H1 (cell line): ENCODE data around the gene KIAA1671. TPM values are rescaled to one million over a fixed set of nuclear protein-coding genes. Genes with fewer than 3 reads are reported as not detected.

Source experiments
- CTCF ChIA-PET: fragments of 300-600 bp; sonication (Branson Sonifier 250); formaldehyde crosslinking; loops from one replicate; lab custom pipeline; 2021; ENCODE audit not compliant: partially characterized antibody; lab: Charles Lee
- POLR2A ChIA-PET: fragments of 300-600 bp; sonication (Branson Sonifier 250); formaldehyde crosslinking; loops from one replicate; lab custom pipeline; 2021; ENCODE audit warnings: inconsistent platforms; ENCODE audit not compliant: partially characterized antibody; lab: Charles Lee
- DNase-seq, 2 experiments: peaks; one replicate each; pipeline versions ENCODE4 v3.0.0 to v3.0.0-alpha.2; 2010 to 2022; ENCODE audit warnings: low spot score in 2 of 2, low read depth in 1 of 2, mixed read lengths in 1 of 2
- FAIRE-seq: peaks from 2 replicates; lab custom pipeline; 2011; peaks lifted over from hg19 to GRCh38; lab: Jason Lieb, UNC
- H2AFZ ChIP-seq: 2 replicates; pipeline ENCODE4 v1.8.1; 2012; ENCODE audit warnings: low read length, inconsistent platforms
- H2AK5ac ChIP-seq: 2 replicates; pipeline ENCODE4 v1.6.1; 2013; ENCODE audit warnings: low read depth, low read length
- H2BK120ac ChIP-seq: replicated peaks from 2 replicates; pipeline ENCODE3; 2013; ENCODE audit warnings: low read depth, low read length, inconsistent platforms
- H2BK12ac ChIP-seq: 2 replicates; pipeline ENCODE4 v1.6.1; 2013; ENCODE audit warnings: low read depth, low read length
- H2BK15ac ChIP-seq: 2 replicates; pipeline ENCODE4 v1.6.1; 2013; ENCODE audit warnings: low read length
- H2BK20ac ChIP-seq: 2 replicates; pipeline ENCODE4 v1.6.1; 2013; ENCODE audit warnings: low read length
- H2BK5ac ChIP-seq: 2 replicates; pipeline ENCODE4 v1.6.1; 2013; ENCODE audit warnings: low read depth, low read length
- H3K14ac ChIP-seq: 2 replicates; pipeline ENCODE4 v1.6.1; 2013; ENCODE audit warnings: inconsistent platforms; ENCODE audit not compliant: insufficient read length
- H3K18ac ChIP-seq: 2 replicates; pipeline ENCODE4 v1.6.1; 2013; ENCODE audit warnings: low read length; ENCODE audit errors: extremely low read depth
- H3K23ac ChIP-seq: 2 replicates; pipeline ENCODE4 v1.6.1; 2013; ENCODE audit warnings: inconsistent platforms; ENCODE audit not compliant: insufficient read length
- H3K23me2 ChIP-seq: 2 replicates; pipeline ENCODE4 v1.6.1; 2013; ENCODE audit warnings: low read depth, low read length
- H3K27ac ChIP-seq: 2 replicates; pipeline ENCODE4 v1.6.1; 2011; ENCODE audit warnings: low read depth, low read length, inconsistent platforms
- H3K27me3 ChIP-seq, 4 experiments: replicated peaks in 1 of 4; 1 replicate in 1 of 4; 2 replicates in 3 of 4; pipeline versions ENCODE4 v1.6.1 to v1.8.1; 2011 to 2013; ENCODE audit warnings: low read length in 3 of 4, mild to moderate bottlenecking in 3 of 4, inconsistent platforms in 2 of 4, mixed read lengths in 2 of 4, moderate library complexity in 1 of 4; ENCODE audit not compliant: control insufficient read depth in 3 of 4, insufficient read depth in 3 of 4; ENCODE audit errors: extremely low read depth in 1 of 4
- H3K36me3 ChIP-seq, 4 experiments: 2 replicates each; pipeline versions ENCODE4 v1.6.1 to v1.8.1; 2011 to 2013; ENCODE audit warnings: mild to moderate bottlenecking in 4 of 4, low read length in 3 of 4, moderate library complexity in 2 of 4, control low read depth in 1 of 4, inconsistent platforms in 1 of 4; ENCODE audit not compliant: insufficient read depth in 4 of 4, control insufficient read depth in 2 of 4
- H3K4ac ChIP-seq: replicated peaks from 2 replicates; pipeline ENCODE3; 2013; ENCODE audit warnings: low read length, low read depth, mixed read lengths, inconsistent platforms; ENCODE audit not compliant: insufficient read length
- H3K4me1 ChIP-seq, 4 experiments: replicated peaks in 1 of 4; 1 replicate in 1 of 4; 2 replicates in 3 of 4; pipeline versions ENCODE4 v1.6.1 to v1.8.1; 2011 to 2013; ENCODE audit warnings: low read length in 3 of 4, inconsistent platforms in 2 of 4, mixed read lengths in 1 of 4; ENCODE audit not compliant: insufficient read depth in 4 of 4, control insufficient read depth in 3 of 4
- H3K4me2 ChIP-seq, 2 experiments: 2 replicates each; pipeline versions ENCODE4 v1.6.1 to v1.8.1; 2011 to 2013; ENCODE audit warnings: low read depth in 2 of 2, low read length in 2 of 2, control low read depth in 1 of 2, inconsistent platforms in 1 of 2, mild to moderate bottlenecking in 1 of 2; ENCODE audit not compliant: insufficient read depth in 1 of 2
- H3K4me3 ChIP-seq, 4 experiments: fragments of 200-600, 300-600 bp in 1 of 4; sonication (generic), shearing (Covaris generic), sonication (Bioruptor Twin) in 1 of 4; 2 replicates each; pipeline versions ENCODE4 v1.5.1 to v1.8.1; 2011 to 2016; ENCODE audit warnings: low read length in 4 of 4, low read depth in 3 of 4, control low read depth in 2 of 4, inconsistent platforms in 2 of 4, mild to moderate bottlenecking in 2 of 4, mixed read lengths in 1 of 4, moderate library complexity in 1 of 4; ENCODE audit not compliant: insufficient read depth in 2 of 4; ENCODE audit errors: extremely low read depth in 1 of 4
- H3K56ac ChIP-seq: replicated peaks from 2 replicates; pipeline ENCODE3; 2013; ENCODE audit warnings: low read depth, mild to moderate bottlenecking, mixed read lengths, low read length, inconsistent platforms; ENCODE audit not compliant: insufficient read length
- H3K79me1 ChIP-seq: 2 replicates; pipeline ENCODE4 v1.6.1; 2013; ENCODE audit warnings: low read depth, low read length, control low read depth
- H3K79me2 ChIP-seq, 2 experiments: 2 replicates each; pipeline versions ENCODE4 v1.6.1 to v1.8.1; 2012 to 2013; ENCODE audit warnings: low read length in 2 of 2, mild to moderate bottlenecking in 2 of 2, inconsistent platforms in 1 of 2; ENCODE audit not compliant: insufficient read depth in 2 of 2, control insufficient read depth in 1 of 2
- H3K9ac ChIP-seq, 4 experiments: replicated peaks in 1 of 4; 1 replicate in 1 of 4; 2 replicates in 3 of 4; pipeline versions ENCODE4 v1.6.1 to v1.8.1; 2011 to 2013; ENCODE audit warnings: low read depth in 3 of 4, low read length in 3 of 4, control low read depth in 2 of 4, mild to moderate bottlenecking in 2 of 4, moderate library complexity in 2 of 4, inconsistent platforms in 1 of 4; ENCODE audit errors: extremely low read depth in 1 of 4
- H3K9me3 ChIP-seq, 2 experiments: 2 replicates each; pipeline versions ENCODE4 v1.6.1 to v1.8.1; 2012 to 2013; ENCODE audit warnings: mild to moderate bottlenecking in 2 of 2, moderate library complexity in 2 of 2, control low read depth in 1 of 2, inconsistent platforms in 1 of 2, low read depth in 1 of 2, low read length in 1 of 2, mixed read lengths in 1 of 2; ENCODE audit not compliant: insufficient read depth in 2 of 2
- H4K20me1 ChIP-seq, 2 experiments: replicated peaks in 1 of 2; 2 replicates each; pipeline versions ENCODE3 to v1.8.1; 2011 to 2013; ENCODE audit warnings: inconsistent platforms in 2 of 2, low read length in 2 of 2, mild to moderate bottlenecking in 1 of 2; ENCODE audit not compliant: insufficient read depth in 2 of 2, control insufficient read depth in 1 of 2
- H4K5ac ChIP-seq: 2 replicates; pipeline ENCODE4 v1.6.1; 2013; ENCODE audit warnings: low read length, low read depth, mixed read lengths, inconsistent platforms; ENCODE audit not compliant: insufficient read length
- H4K8ac ChIP-seq: 2 replicates; pipeline ENCODE4 v1.8.0; 2013; ENCODE audit warnings: mild to moderate bottlenecking, moderate library complexity, low read length, inconsistent platforms; ENCODE audit not compliant: insufficient read depth; ENCODE audit errors: extremely low read depth
- H4K91ac ChIP-seq: replicated peaks from 2 replicates; pipeline ENCODE3; 2013; ENCODE audit warnings: low read length, mixed read lengths, inconsistent platforms; ENCODE audit not compliant: insufficient read length
- BRCA1 ChIP-seq: IDR thresholded peaks from 2 replicates; pipeline ENCODE4 v1.6.1; 2012; ENCODE audit warnings: low read depth, low read length, improper control_type of control experiment
- CHD1 ChIP-seq: IDR thresholded peaks from 2 replicates; pipeline ENCODE4 v1.6.1; 2012; ENCODE audit warnings: low read depth, low read length, improper control_type of control experiment
- EZH2 ChIP-seq: fragments of 200-600 bp; sonication (generic); IDR thresholded peaks from 2 replicates; pipeline ENCODE4 v1.7.1; 2012; ENCODE audit warnings: low read depth, mild to moderate bottlenecking, moderate library complexity, low read length, inconsistent platforms; ENCODE audit not compliant: severe bottlenecking
- KDM1A ChIP-seq: fragments of 200-600, 300-600 bp; sonication (generic); IDR thresholded peaks from 2 replicates; pipeline ENCODE4 v1.7.1; 2016; ENCODE audit warnings: mild to moderate bottlenecking, low read length, borderline replicate concordance
- NRF1 ChIP-seq: IDR thresholded peaks from 2 replicates; pipeline ENCODE4 v1.6.1; 2011; ENCODE audit warnings: mild to moderate bottlenecking, low read depth, low read length, improper control_type of control experiment
- RFX5 ChIP-seq: IDR thresholded peaks from 2 replicates; pipeline ENCODE4 v1.6.1; 2011; ENCODE audit warnings: low read depth, low read length, improper control_type of control experiment, borderline replicate concordance
- WGBS, 2 experiments: shearing (Covaris generic) in 1 of 2; methylation state at CpG; one replicate each; pipeline versions ENCODE4 v1.1.6 to v1.1.7; 2013 to 2015; ENCODE audit warnings: low lambda C conversion rate in 2 of 2, mixed read lengths in 2 of 2, inconsistent platforms in 1 of 2, low coverage in 1 of 2, missing lambda C conversion rate in 1 of 2; ENCODE audit not compliant: insufficient replicate concordance in 2 of 2, insufficient coverage in 1 of 2, insufficient read length in 1 of 2; ENCODE audit errors: extremely low coverage in 1 of 2, missing lambda C conversion rate in 1 of 2; 5-methylcytosine and 5-hydroxymethylcytosine counted together
- polyA plus RNA-seq, 7 experiments: library from polyadenylated mRNA; depleted of rRNA in 3 of 7; stranded (reverse) in 5 of 7; unstranded in 2 of 7; fragments of >200 nt in 5 of 7; fragments of 200-250 nt in 2 of 7; gene quantifications; 1 replicate in 5 of 7; 2 replicates in 1 of 7; 4 replicates in 1 of 7; pipeline versions ENCODE4 v1.2.1 to v1.2.3, GENCODE V29; 2011 to 2013; ENCODE audit warnings: missing spikeins in 2 of 7, mixed read lengths in 2 of 7
- total RNA-seq: library from RNA; stranded (reverse); fragmentation: NEBNext Ultra II Directional; extraction: Animal tissue kit (Norgen Biotek cat#: 25700); gene quantifications from 2 replicates; pipeline ENCODE4 v1.2.1, GENCODE V29; 2021

Gene KIAA1671
- total and polyA plus RNA-seq, 2 of the 8 experiments (the other 6 are each of a cell fraction or from before 2014, with no cell fraction given) = 6.4 to 23.9 TPM

DNA sequence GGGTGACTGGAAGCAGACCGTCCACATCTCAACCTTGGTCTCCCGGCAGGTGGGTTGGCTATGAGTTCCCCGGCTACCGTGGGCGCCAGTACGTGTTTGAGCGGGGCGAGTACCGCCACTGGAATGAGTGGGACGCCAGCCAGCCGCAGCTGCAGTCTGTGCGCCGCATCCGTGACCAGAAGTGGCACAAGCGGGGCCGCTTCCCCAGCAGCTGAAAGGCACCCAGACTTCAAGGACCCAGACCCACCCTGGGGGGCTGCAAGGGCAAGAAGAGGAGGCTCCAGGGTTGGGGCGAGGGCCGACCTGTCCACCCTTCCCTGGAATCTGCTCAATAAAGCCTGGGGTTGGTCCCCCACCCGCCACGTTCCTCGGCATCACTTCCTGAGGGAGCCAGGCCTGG lies 254.5 kb downstream of the KIAA1671 start:
- CTCF ChIA-PET = interaction anchor here (1.4 to 2.4 kb wide), 2 partner anchors 42 to 127 kb away, joined by 3 to 9 read pairs; no protein-coding TSS in a partner anchor
- TF ChIP-seq BRCA1 (no peak), KDM1A (no peak), EZH2 (no peak), NRF1 (no peak), RFX5 (no peak), CHD1 (no peak)

More for the DNA sequence above, 254.5 kb downstream of the KIAA1671 start:
- H3K79me1 ChIP-seq = no peaks in the 10 kb centered on the region
- H3K27me3 ChIP-seq = no peaks in the 10 kb centered on the region
- no peak overlapping the region for H4K91ac ChIP-seq
- peaks cover 0 to 2% (median 1%) of the 10 kb centered on the region in 4 experiments; a peak in 3 of 7 replicates for H3K4me1 ChIP-seq
- no peak overlapping the region; the same call in 1 of the 2 replicates for H4K8ac ChIP-seq
- H3K18ac ChIP-seq = no peak overlapping the region
- H3K14ac ChIP-seq = no peak overlapping the region
- H2BK15ac ChIP-seq = no peak overlapping the region
- H3K23ac ChIP-seq = no peak overlapping the region
- POLR2A ChIA-PET = no interaction called here
- no peaks in the 10 kb centered on the region for H4K20me1 ChIP-seq
- DNase-seq (no peak), FAIRE-seq (no peak)
- no peak overlapping the region for H2BK120ac ChIP-seq
- H3K9me3 ChIP-seq = no peaks in the 10 kb centered on the region
- H2BK5ac ChIP-seq = no peak overlapping the region
- H3K79me2 ChIP-seq = no peaks in the 10 kb centered on the region
- peaks cover 4% of the 10 kb centered on the region; the same call in 1 of the 2 replicates for H3K23me2 ChIP-seq
- H3K36me3 ChIP-seq = no peaks in the 10 kb centered on the region
- H3K9ac ChIP-seq = no peak overlapping the region
- no peak overlapping the region for H2BK12ac ChIP-seq
- H2AFZ ChIP-seq = no peak overlapping the region
- H3K4me3 ChIP-seq = no peak overlapping the region
- H4K5ac ChIP-seq = no peak overlapping the region
- H3K4ac ChIP-seq = no peak overlapping the region
- H2BK20ac ChIP-seq = no peak overlapping the region
- H3K4me2 ChIP-seq = no peak overlapping the region
- no peak overlapping the region for H2AK5ac ChIP-seq
- 93% methylated on average over 19 of the region's 21 CpGs; no CpG with 5 or more reads in 1 of the 2 experiments for WGBS, 2 experiments
- H3K27ac ChIP-seq = no peak overlapping the region
- no peak overlapping the region for H3K56ac ChIP-seq
